Neural cell (in vitro differentiated cells): ENCODE measurements around the gene ECI1. TPM values are rescaled to one million over a fixed set of nuclear protein-coding genes. Genes with fewer than 3 reads are reported as not detected.

Experiments used
- H2AFZ ChIP-seq: fragments of 200-600, 300-800 bp; sonication (generic), shearing (Covaris generic); 2 replicates; pipeline ENCODE4 v1.6.0; 2014; ENCODE audit warnings: low read depth, mild to moderate bottlenecking, antibody characterized with exemption, low read length, moderate library complexity
- H3F3A ChIP-seq: fragments of 200-600 bp; shearing (Covaris generic); 2 replicates; pipeline ENCODE4 v1.6.1; 2016; ENCODE audit warnings: mild to moderate bottlenecking, moderate library complexity, mixed read lengths, antibody characterized with exemption, low read length; ENCODE audit not compliant: insufficient read depth, poor library complexity, severe bottlenecking
- H3K27ac ChIP-seq: fragments of 200-600, 300-800 bp; sonication (generic), shearing (Covaris generic); 2 replicates; pipeline ENCODE4 v1.5.1; 2014; ENCODE audit warnings: mild to moderate bottlenecking, low read length, moderate library complexity
- H3K27me3 ChIP-seq: fragments of 300-800, 200-600 bp; sonication (generic), shearing (Covaris generic); 2 replicates; pipeline ENCODE4 v1.6.0; 2014; ENCODE audit warnings: mild to moderate bottlenecking, low read depth, low read length, moderate library complexity; ENCODE audit not compliant: insufficient read depth
- H3K36me3 ChIP-seq: fragments of 300-800, 200-600 bp; sonication (generic), shearing (Covaris generic); 2 replicates; pipeline ENCODE4 v1.5.1; 2014; ENCODE audit warnings: mild to moderate bottlenecking, antibody characterized with exemption, low read length, moderate library complexity; ENCODE audit not compliant: insufficient read depth
- H3K4me2 ChIP-seq: fragments of 300-800, 200-600 bp; sonication (generic), shearing (Covaris generic); 2 replicates; pipeline ENCODE4 v1.6.0; 2014; ENCODE audit warnings: mild to moderate bottlenecking, low read length
- H3K4me3 ChIP-seq: fragments of 300-800, 200-600 bp; sonication (generic), shearing (Covaris generic); 2 replicates; pipeline ENCODE4 v1.5.1; 2014; ENCODE audit warnings: mild to moderate bottlenecking, low read length, moderate library complexity
- H3K79me2 ChIP-seq: fragments of 200-600 bp; shearing (Covaris generic); replicated peaks from 2 replicates; pipeline ENCODE4 v1.6.0; 2014; ENCODE audit warnings: mild to moderate bottlenecking, low read length, moderate library complexity; ENCODE audit not compliant: insufficient read depth
- H3K9ac ChIP-seq: fragments of 300-800, 200-600 bp; sonication (generic), shearing (Covaris generic); 2 replicates; pipeline ENCODE4 v1.6.1; 2016; ENCODE audit warnings: mild to moderate bottlenecking, low read length, mixed read lengths
- H3K9me2 ChIP-seq: fragments of 200-600 bp; shearing (Covaris generic); 2 replicates; pipeline ENCODE4 v1.6.1; 2016; ENCODE audit warnings: mild to moderate bottlenecking, low read length, mixed read lengths; ENCODE audit not compliant: insufficient read depth
- H3K9me3 ChIP-seq: fragments of 200-600, 300-800 bp; sonication (generic), shearing (Covaris generic); 2 replicates; pipeline ENCODE4 v1.6.1; 2016; ENCODE audit warnings: mild to moderate bottlenecking, mixed run types, low read length, moderate library complexity, mixed read lengths
- H4K20me1 ChIP-seq: fragments of 200-600 bp; shearing (Covaris generic); 2 replicates; pipeline ENCODE4 v1.6.1; 2016; ENCODE audit warnings: mild to moderate bottlenecking, mixed run types; ENCODE audit not compliant: insufficient read depth
- CTCF ChIP-seq: fragments of 450-650 bp; IDR thresholded peaks from 2 replicates; pipeline ENCODE4 v1.5.1; 2014; ENCODE audit warnings: antibody characterized with exemption, mild to moderate bottlenecking, moderate library complexity; ENCODE audit not compliant: poor library complexity, severe bottlenecking
- EP300 ChIP-seq: fragments of 450-650 bp; conservative IDR thresholded peaks from 2 replicates; pipeline ENCODE4 v1.6.1; 2014; ENCODE audit warnings: antibody characterized with exemption, mild to moderate bottlenecking, moderate library complexity; ENCODE audit not compliant: poor library complexity, severe bottlenecking
- EZH2 ChIP-seq: fragments of 200-600, 300-800 bp; shearing (Covaris generic), sonication (generic); IDR thresholded peaks from 2 replicates; pipeline ENCODE4 v1.6.1; 2014; ENCODE audit warnings: antibody characterized with exemption, low read length, borderline replicate concordance, mild to moderate bottlenecking; ENCODE audit not compliant: insufficient read depth, poor library complexity, severe bottlenecking
- MXI1 ChIP-seq: fragments of 450-650 bp; conservative IDR thresholded peaks from 2 replicates; pipeline ENCODE4 v1.6.1; 2014; ENCODE audit warnings: antibody characterized with exemption, mild to moderate bottlenecking; ENCODE audit not compliant: poor library complexity, severe bottlenecking
- POLR2AphosphoS5 ChIP-seq: IDR thresholded peaks from 2 replicates; pipeline ENCODE4 v1.6.1; 2012
- RAD21 ChIP-seq: fragments of 450-650 bp; conservative IDR thresholded peaks from 2 replicates; pipeline ENCODE4 v1.6.1; 2014; ENCODE audit warnings: antibody characterized with exemption, mild to moderate bottlenecking, moderate library complexity
- REST ChIP-seq: IDR thresholded peaks from 2 replicates; pipeline ENCODE4 v1.6.1; 2012; ENCODE audit warnings: borderline replicate concordance
- SMC3 ChIP-seq: fragments of 450-650 bp; conservative IDR thresholded peaks from 2 replicates; pipeline ENCODE4 v1.6.1; 2014; ENCODE audit warnings: antibody characterized with exemption, mild to moderate bottlenecking, moderate library complexity; ENCODE audit not compliant: poor library complexity
- TAF1 ChIP-seq: IDR thresholded peaks from 2 replicates; pipeline ENCODE4 v1.6.1; 2012; ENCODE audit warnings: low read depth
- polyA plus RNA-seq: library from polyadenylated mRNA; depleted of rRNA; stranded (reverse); fragments of >200 nt; gene quantifications from 2 replicates; pipeline ENCODE4 v1.2.3, GENCODE V29; 2014

ECI1 gene
- polyA plus RNA-seq, 1 donor from 2014 or later = 35.3 TPM

- Histone ChIP-seq H3K36me3 (no peaks in the 10 kb centered on the region), H3K27me3 (peaks cover 3% of the 10 kb centered on the region), H3K9me2 (no peaks in the 10 kb centered on the region), H3F3A (no peaks in the 10 kb centered on the region), H3K27ac (no peak overlapping the region), H2AFZ (no peak overlapping the region), H3K9ac (peak overlapping the region; percentile 73), H3K79me2 (peaks cover 2% of the 10 kb centered on the region), H3K4me2 (peak overlapping the region; percentile 80), H4K20me1 (no peaks in the 10 kb centered on the region), H3K9me3 (no peaks in the 10 kb centered on the region), H3K4me3 (peak overlapping the region; percentile 76)
- TF ChIP-seq MXI1 (peak; percentile 47), SMC3 (no peak)
Observed at GRCh38 chr16:2195322-2196161, 55.8 kb downstream of the ECI1 start.

GRCh38 chr16:2194852-2195321 lies 56.5 kb downstream of the ECI1 start:
- H3K27ac ChIP-seq = no peak overlapping the region
- H3K9ac ChIP-seq = peak overlapping the region; percentile 73
- H3K36me3 ChIP-seq = no peaks in the 10 kb centered on the region
- H4K20me1 ChIP-seq = no peaks in the 10 kb centered on the region
- peak overlapping the region; percentile 76 for H3K4me3 ChIP-seq
- no peaks in the 10 kb centered on the region for H3K9me3 ChIP-seq
- H3K9me2 ChIP-seq = no peaks in the 10 kb centered on the region
- H3K27me3 ChIP-seq = peaks cover 3% of the 10 kb centered on the region
- H3K4me2 ChIP-seq = peak overlapping the region; percentile 80
- no peak for TF ChIP-seq EZH2
- no peak for TF ChIP-seq TAF1
- TF ChIP-seq RAD21 = peak; percentile 68
- peak; percentile 56 for TF ChIP-seq SMC3
- TF ChIP-seq REST = no peak
- no peak for TF ChIP-seq EP300
- no peak for TF ChIP-seq MXI1
- TF ChIP-seq POLR2AphosphoS5 = no peak
- peak; percentile 71 for TF ChIP-seq CTCF
- H3F3A ChIP-seq = no peaks in the 10 kb centered on the region
- no peak overlapping the region for H2AFZ ChIP-seq
- peaks cover 2% of the 10 kb centered on the region for H3K79me2 ChIP-seq
